CD8-positive, alpha-beta memory T cell (primary cell): ENCODE measurements around the gene WFDC1. TPM values are rescaled to one million over a fixed set of nuclear protein-coding genes. Genes with fewer than 3 reads are reported as not detected.

Source experiments
- CTCF ChIA-PET: fragments of 350-600 bp; sonication (Branson Sonifier 250); formaldehyde crosslinking; loops from one replicate; lab custom pipeline; 2021; ENCODE audit warnings: antibody characterized with exemption; lab: Charles Lee
- POLR2A ChIA-PET: fragments of 350-600 bp; sonication (Branson Sonifier 250); formaldehyde crosslinking; loops from one replicate; lab custom pipeline; 2021; ENCODE audit warnings: antibody characterized with exemption; lab: Charles Lee
- DNase-seq, 5 donors: peaks; one replicate each; pipeline versions ENCODE4 v3.0.0 to v3.0.0-alpha.2; 2020 to 2022; ENCODE audit warnings: mixed read lengths in 1 of 5
- H3K27ac ChIP-seq: one replicate; pipeline ENCODE4 v1.7.0; 2013; ENCODE audit warnings: low read depth, mild to moderate bottlenecking, low read length, moderate library complexity
- H3K27me3 ChIP-seq: 2 replicates; pipeline ENCODE4 v1.7.0; 2013; ENCODE audit warnings: low read length, mild to moderate bottlenecking; ENCODE audit not compliant: insufficient read depth, poor library complexity, severe bottlenecking
- H3K36me3 ChIP-seq: 2 replicates; pipeline ENCODE4 v1.7.0; 2013; ENCODE audit warnings: mild to moderate bottlenecking, low read length, moderate library complexity; ENCODE audit not compliant: insufficient read depth
- H3K4me1 ChIP-seq: 2 replicates; pipeline ENCODE4 v1.7.0; 2013; ENCODE audit warnings: mild to moderate bottlenecking, low read length, moderate library complexity; ENCODE audit not compliant: insufficient read depth
- H3K4me3 ChIP-seq: 2 replicates; pipeline ENCODE4 v1.7.0; 2013; ENCODE audit warnings: mild to moderate bottlenecking, low read length
- H3K9me3 ChIP-seq: 2 replicates; pipeline ENCODE4 v1.7.0; 2013; ENCODE audit warnings: mild to moderate bottlenecking, low read length
- H3K27ac Mint-ChIP-seq, 8 donors: one replicate each; pipeline ENCODE4 v1.8.0; 2020 to 2021; ENCODE audit warnings: mixed read lengths in 8 of 8, mild to moderate bottlenecking in 6 of 8, inconsistent platforms in 3 of 8, moderate library complexity in 3 of 8
- H3K27me3 Mint-ChIP-seq, 2 donors: one replicate each; pipeline ENCODE4 v1.8.0; 2020 to 2021; ENCODE audit warnings: mixed read lengths in 2 of 2, mild to moderate bottlenecking in 1 of 2, moderate library complexity in 1 of 2
- H3K36me3 Mint-ChIP-seq, 3 donors: one replicate each; pipeline ENCODE4 v1.8.0; 2020 to 2021; ENCODE audit warnings: mixed read lengths in 3 of 3, inconsistent platforms in 1 of 3, mild to moderate bottlenecking in 1 of 3
- H3K4me1 Mint-ChIP-seq, 3 donors: one replicate each; pipeline ENCODE4 v1.8.0; 2020 to 2021; ENCODE audit warnings: mixed read lengths in 3 of 3, inconsistent platforms in 1 of 3, mild to moderate bottlenecking in 1 of 3
- H3K4me3 Mint-ChIP-seq, 7 donors: one replicate each; pipeline ENCODE4 v1.8.0; 2020 to 2021; ENCODE audit warnings: mixed read lengths in 7 of 7, mild to moderate bottlenecking in 6 of 7, moderate library complexity in 4 of 7, inconsistent platforms in 2 of 7
- H3K9me3 Mint-ChIP-seq, 5 donors: one replicate each; pipeline ENCODE4 v1.8.0; 2020 to 2022; ENCODE audit warnings: mixed read lengths in 5 of 5, mild to moderate bottlenecking in 3 of 5, moderate library complexity in 2 of 5, inconsistent platforms in 1 of 5
- polyA plus RNA-seq: library from polyadenylated mRNA; unstranded; fragments of 300-500 nt; fragmentation: Illumina TruSeq; gene quantifications from one replicate; pipeline ENCODE4 v1.2.3, GENCODE V29; 2021
- total RNA-seq, 2 experiments: library from RNA; stranded (reverse); gene quantifications; one replicate each; pipeline ENCODE4 v1.2.3, GENCODE V29; 2021

Gene WFDC1
- total and polyA plus RNA-seq, 3 experiments from 2014 or later, result not detected

- no peak overlapping the region for H3K4me3 ChIP-seq
- no peaks in the 10 kb centered on the region for H3K9me3 ChIP-seq
- Mint-ChIP-seq H3K27me3 (peaks cover 6 to 26% of the 10 kb centered on the region in 2 donors), H3K4me1 (no peaks in the 10 kb centered on the region), H3K9me3 (peaks cover 0 to 12% (median 6%) of the 10 kb centered on the region in 5 donors), H3K36me3 (no peaks in the 10 kb centered on the region), H3K27ac (no peak overlapping the region), H3K4me3 (no peak overlapping the region)
- H3K4me1 ChIP-seq, result no peaks in the 10 kb centered on the region
- ChIA-PET CTCF (no interaction called here), POLR2A (no interaction called here)
- no peaks in the 10 kb centered on the region for H3K36me3 ChIP-seq
- H3K27ac ChIP-seq, result no peak overlapping the region
- H3K27me3 ChIP-seq, result peaks cover 6% of the 10 kb centered on the region
- no peak for DNase-seq
Measured at GRCh38 chr16:84319146-84319760, 24.6 kb downstream of the WFDC1 start.

GRCh38 chr16:84320511-84320910, 25.8 kb downstream of the WFDC1 start:
- POLR2A ChIA-PET, result no interaction called here
- H3K36me3 Mint-ChIP-seq, result no peaks in the 10 kb centered on the region

GRCh38 chr16:84321932-84322331, 27.3 kb downstream of the WFDC1 start:
- POLR2A ChIA-PET, result no interaction called here
- Histone ChIP-seq H3K27ac (no peak overlapping the region), H3K9me3 (no peaks in the 10 kb centered on the region), H3K4me1 (no peaks in the 10 kb centered on the region), H3K27me3 (no peaks in the 10 kb centered on the region), H3K4me3 (no peak overlapping the region), H3K36me3 (no peaks in the 10 kb centered on the region)
- peaks cover 0 to 10% (median 6%) of the 10 kb centered on the region in 5 donors for H3K9me3 Mint-ChIP-seq
- no peak for DNase-seq
- H3K4me3 Mint-ChIP-seq, result no peak overlapping the region
- H3K27ac Mint-ChIP-seq, result no peak overlapping the region
- peaks cover 2 to 8% of the 10 kb centered on the region in 2 donors for H3K27me3 Mint-ChIP-seq
- H3K36me3 Mint-ChIP-seq, result no peaks in the 10 kb centered on the region
- CTCF ChIA-PET, result no interaction called here
- no peaks in the 10 kb centered on the region for H3K4me1 Mint-ChIP-seq

More at GRCh38 chr16:84320511-84320910, 25.8 kb downstream of the WFDC1 start:
- no peak for DNase-seq
- H3K9me3 Mint-ChIP-seq, result peaks cover 0 to 12% (median 6%) of the 10 kb centered on the region in 5 donors
- Histone ChIP-seq H3K27me3 (no peaks in the 10 kb centered on the region), H3K4me1 (no peaks in the 10 kb centered on the region), H3K36me3 (no peaks in the 10 kb centered on the region), H3K9me3 (no peaks in the 10 kb centered on the region), H3K4me3 (no peak overlapping the region), H3K27ac (no peak overlapping the region)
- CTCF ChIA-PET, result no interaction called here
- no peak overlapping the region for H3K4me3 Mint-ChIP-seq
- H3K4me1 Mint-ChIP-seq, result no peaks in the 10 kb centered on the region
- H3K27me3 Mint-ChIP-seq, result peaks cover 2 to 14% of the 10 kb centered on the region in 2 donors
- no peak overlapping the region for H3K27ac Mint-ChIP-seq

GRCh38 chr16:84322749-84323148, 28.1 kb downstream of the WFDC1 start:
- peaks cover 6 to 10% of the 10 kb centered on the region in 2 donors for H3K27me3 Mint-ChIP-seq
- H3K4me3 ChIP-seq, result no peak overlapping the region
- H3K27me3 ChIP-seq, result no peaks in the 10 kb centered on the region

GRCh38 chr16:84323606-84324005, 28.9 kb downstream of the WFDC1 start:
- Histone ChIP-seq H3K27ac (no peak overlapping the region), H3K36me3 (no peaks in the 10 kb centered on the region), H3K4me3 (no peak overlapping the region), H3K4me1 (no peaks in the 10 kb centered on the region), H3K9me3 (no peaks in the 10 kb centered on the region), H3K27me3 (no peaks in the 10 kb centered on the region)
- H3K4me1 Mint-ChIP-seq, result no peaks in the 10 kb centered on the region
- CTCF ChIA-PET, result no interaction called here
- POLR2A ChIA-PET, result no interaction called here
- no peaks in the 10 kb centered on the region for H3K36me3 Mint-ChIP-seq
- H3K27me3 Mint-ChIP-seq, result peaks cover 6 to 12% of the 10 kb centered on the region in 2 donors
- DNase-seq, result no peak
- no peak overlapping the region for H3K27ac Mint-ChIP-seq
- peaks cover 0 to 4% (median 3%) of the 10 kb centered on the region in 5 donors for H3K9me3 Mint-ChIP-seq
- H3K4me3 Mint-ChIP-seq, result no peak overlapping the region

More at GRCh38 chr16:84322749-84323148, 28.1 kb downstream of the WFDC1 start:
- Mint-ChIP-seq H3K9me3 (peaks cover 0 to 9% (median 5%) of the 10 kb centered on the region in 5 donors), H3K4me1 (no peaks in the 10 kb centered on the region), H3K27ac (no peak overlapping the region), H3K36me3 (no peaks in the 10 kb centered on the region), H3K4me3 (no peak overlapping the region)
- POLR2A ChIA-PET, result no interaction called here
- no peak overlapping the region for H3K27ac ChIP-seq
- H3K9me3 ChIP-seq, result no peaks in the 10 kb centered on the region
- no peak for DNase-seq
- no peaks in the 10 kb centered on the region for H3K36me3 ChIP-seq
- H3K4me1 ChIP-seq, result no peaks in the 10 kb centered on the region
- CTCF ChIA-PET, result no interaction called here

- ChIA-PET CTCF (no interaction called here), POLR2A (no interaction called here)
Measured at GRCh38 chr16:84324434-84325262, 30.0 kb downstream of the WFDC1 start.

GRCh38 chr16:84326545-84326944, 31.9 kb downstream of the WFDC1 start:
- H3K9me3 ChIP-seq, result no peaks in the 10 kb centered on the region
- DNase-seq, result no peak
- no peak overlapping the region for H3K27ac Mint-ChIP-seq
- H3K36me3 Mint-ChIP-seq, result no peaks in the 10 kb centered on the region
- H3K4me1 ChIP-seq, result no peaks in the 10 kb centered on the region
- no peaks in the 10 kb centered on the region for H3K36me3 ChIP-seq
- POLR2A ChIA-PET, result no interaction called here
- no peak overlapping the region for H3K4me3 ChIP-seq
- no peaks in the 10 kb centered on the region for H3K27me3 ChIP-seq
- H3K27ac ChIP-seq, result no peak overlapping the region
- no peaks in the 10 kb centered on the region for H3K4me1 Mint-ChIP-seq
- CTCF ChIA-PET, result no interaction called here
- no peak overlapping the region for H3K4me3 Mint-ChIP-seq
- peaks cover 6 to 21% of the 10 kb centered on the region in 2 donors for H3K27me3 Mint-ChIP-seq
- H3K9me3 Mint-ChIP-seq, result no peaks in the 10 kb centered on the region

More at GRCh38 chr16:84324434-84325262, 30.0 kb downstream of the WFDC1 start:
- H3K36me3 Mint-ChIP-seq, result no peaks in the 10 kb centered on the region
- no peaks in the 10 kb centered on the region for H3K4me1 ChIP-seq
- no peak for DNase-seq
- no peaks in the 10 kb centered on the region for H3K9me3 ChIP-seq
- peaks cover 0 to 2% (median 0%) of the 10 kb centered on the region in 5 donors for H3K9me3 Mint-ChIP-seq
- H3K4me3 Mint-ChIP-seq, result no peak overlapping the region
- peaks cover 6 to 17% of the 10 kb centered on the region in 2 donors for H3K27me3 Mint-ChIP-seq
- no peak overlapping the region for H3K27ac ChIP-seq
- H3K4me3 ChIP-seq, result no peak overlapping the region
- no peak overlapping the region for H3K27ac Mint-ChIP-seq
- H3K36me3 ChIP-seq, result no peaks in the 10 kb centered on the region
- H3K4me1 Mint-ChIP-seq, result no peaks in the 10 kb centered on the region
- H3K27me3 ChIP-seq, result no peaks in the 10 kb centered on the region

- peaks cover 6 to 27% of the 10 kb centered on the region in 2 donors for H3K27me3 Mint-ChIP-seq
- H3K4me3 Mint-ChIP-seq, result no peak overlapping the region
- no peaks in the 10 kb centered on the region for H3K36me3 Mint-ChIP-seq
- H3K9me3 ChIP-seq, result no peaks in the 10 kb centered on the region
- no peaks in the 10 kb centered on the region for H3K27me3 ChIP-seq
- no peaks in the 10 kb centered on the region for H3K9me3 Mint-ChIP-seq
- H3K27ac ChIP-seq, result no peak overlapping the region
- DNase-seq, result no peak
- ChIA-PET POLR2A (no interaction called here), CTCF (no interaction called here)
- no peaks in the 10 kb centered on the region for H3K4me1 ChIP-seq
- H3K27ac Mint-ChIP-seq, result no peak overlapping the region
- no peaks in the 10 kb centered on the region for H3K4me1 Mint-ChIP-seq
- H3K36me3 ChIP-seq, result no peaks in the 10 kb centered on the region
- H3K4me3 ChIP-seq, result no peak overlapping the region
Measured at GRCh38 chr16:84327926-84328505, 33.3 kb downstream of the WFDC1 start.
